PC-3 (cell line): ENCODE data around the gene TMSB4X. TPM values are rescaled to one million over a fixed set of nuclear protein-coding genes. Genes with fewer than 3 reads are reported as not detected.

Experiments used
- ATAC-seq: fragments of 200-7000 bp; cut with Tn5 transposase; 2 replicates; pipeline ENCODE4 v1.9.1; 2020; ENCODE audit warnings: mild to moderate bottlenecking, moderate library complexity
- BruUV-seq: library from RNA; stranded (reverse); fragments of 400-500 nt; replicated peaks from 2 replicates; lab custom pipeline; 2021; lab: Mats Ljungman, UMichigan
- CTCF ChIA-PET: fragments of 300-600 bp; sonication (Branson Sonifier 250); formaldehyde crosslinking; loops from one replicate; lab custom pipeline; 2022; ENCODE audit warnings: antibody characterized with exemption; lab: Charles Lee
- POLR2A ChIA-PET: fragments of 300-600 bp; sonication (Branson Sonifier 250); formaldehyde crosslinking; loops from one replicate; lab custom pipeline; 2022; ENCODE audit warnings: antibody characterized with exemption; ENCODE audit not compliant: unreplicated experiment; lab: Charles Lee
- DNase-seq: peaks from one replicate; pipeline ENCODE4 v3.0.0-alpha.2; 2015
- H2AFZ ChIP-seq: fragments of 300-600 bp; sonication (generic); 2 replicates; pipeline ENCODE4 v1.6.0; 2016; ENCODE audit warnings: antibody characterized with exemption, low read length
- H3F3A ChIP-seq: fragments of 300-600 bp; sonication (generic); one replicate; pipeline ENCODE4 v1.6.0; 2017; ENCODE audit warnings: antibody characterized with exemption, low read length, control low read depth, mild to moderate bottlenecking; ENCODE audit not compliant: unreplicated experiment
- H3K27ac ChIP-seq: fragments of 300-600 bp; sonication (generic); 2 replicates; pipeline ENCODE4 v1.5.1; 2016; ENCODE audit warnings: mild to moderate bottlenecking, low read length
- H3K27me3 ChIP-seq: fragments of 300-600 bp; sonication (generic); 2 replicates; pipeline ENCODE4 v1.6.1; 2016; ENCODE audit warnings: low read length, mixed read lengths
- H3K36me3 ChIP-seq: fragments of 300-600 bp; sonication (generic); 2 replicates; pipeline ENCODE4 v1.6.1; 2016; ENCODE audit warnings: low read depth, mixed run types, low read length, mixed read lengths
- H3K4me1 ChIP-seq: fragments of 300-600 bp; sonication (generic); 2 replicates; pipeline ENCODE4 v1.5.1; 2016; ENCODE audit warnings: low read length; ENCODE audit not compliant: insufficient read depth
- H3K4me2 ChIP-seq: fragments of 300-600 bp; sonication (generic); 2 replicates; pipeline ENCODE4 v1.6.0; 2016; ENCODE audit warnings: low read length
- H3K4me3 ChIP-seq: fragments of 300-600 bp; sonication (generic); 2 replicates; pipeline ENCODE4 v1.5.1; 2016; ENCODE audit warnings: mild to moderate bottlenecking, low read length, mixed read lengths
- H3K79me2 ChIP-seq: fragments of 300-600 bp; sonication (generic); 2 replicates; pipeline ENCODE4 v1.6.1; 2017; ENCODE audit warnings: low read length, mixed read lengths
- H3K9ac ChIP-seq: fragments of 300-600 bp; sonication (generic); 2 replicates; pipeline ENCODE4 v1.6.0; 2016; ENCODE audit warnings: mild to moderate bottlenecking, low read length
- H3K9me2 ChIP-seq: fragments of 300-600 bp; sonication (generic); replicated peaks from 2 replicates; pipeline ENCODE4 v1.6.1; 2016; ENCODE audit warnings: mixed run types, low read length, mixed read lengths
- H3K9me3 ChIP-seq: fragments of 300-600 bp; sonication (generic); 2 replicates; pipeline ENCODE4 v1.6.1; 2016; ENCODE audit warnings: low read length, mixed read lengths
- H4K20me1 ChIP-seq: fragments of 300-600 bp; sonication (generic); 2 replicates; pipeline ENCODE4 v1.6.1; 2016; ENCODE audit warnings: low read length, mixed read lengths
- EZH2 ChIP-seq: fragments of 300-600 bp; sonication (generic); IDR thresholded peaks from one replicate; pipeline ENCODE4 v1.6.1; 2017; ENCODE audit warnings: antibody characterized with exemption, mild to moderate bottlenecking, low read length; ENCODE audit not compliant: unreplicated experiment
- EZH2phosphoT487 ChIP-seq: fragments of 300-600 bp; sonication (generic); IDR thresholded peaks from 2 replicates; pipeline ENCODE4 v1.6.1; 2018; ENCODE audit warnings: mild to moderate bottlenecking, antibody characterized with exemption, low read length, borderline replicate concordance
- intact Hi-C: fragments of 100-400 bp; cut with micrococcal nuclease; formaldehyde crosslinking; loops from 2 replicates; pipeline ENCODE4 v1.9.0; 2023
- total RNA-seq: library from RNA; depleted of rRNA; stranded (reverse); fragments of >200 nt; gene quantifications from 2 replicates; pipeline ENCODE4 v1.2.3, GENCODE V29; 2014
- TF ChIP-seq, protein P1 (sequence below): fragments of 300-600 bp; sonication (generic); conservative IDR thresholded peaks from 2 replicates; pipeline ENCODE4 v1.5.1; 2017; ENCODE audit warnings: antibody characterized with exemption, low read depth, mild to moderate bottlenecking, low read length

TMSB4X gene
- total RNA-seq, 1 experiment from 2014 or later = 2,159 TPM

GRCh38 chrX:12987900-12988594, 13.1 kb downstream of the TMSB4X start:
- Histone ChIP-seq H3K9me2 (no peaks in the 10 kb centered on the region), H3K4me3 (no peak overlapping the region), H3K9ac (peak overlapping the region; percentile 60), H3K36me3 (no peaks in the 10 kb centered on the region), H3K4me2 (peak overlapping the region; percentile 57), H3K27ac (peak overlapping the region; percentile 90), H3K9me3 (no peaks in the 10 kb centered on the region), H4K20me1 (no peaks in the 10 kb centered on the region), H2AFZ (no peak overlapping the region), H3F3A (peaks cover 4% of the 10 kb centered on the region), H3K27me3 (no peaks in the 10 kb centered on the region), H3K4me1 (peaks cover 45% of the 10 kb centered on the region), H3K79me2 (no peaks in the 10 kb centered on the region)
- ATAC-seq (no peak), DNase-seq (no peak)
- intact Hi-C loops = loop anchor here (2.0 to 5.0 kb wide), 3 partner anchors 15 to 234 kb away; no protein-coding TSS in a partner anchor
- BruUV-seq = no TSS peak
- ChIA-PET CTCF (no interaction called here), POLR2A (no interaction called here)
- TF ChIP-seq, protein P1, sequence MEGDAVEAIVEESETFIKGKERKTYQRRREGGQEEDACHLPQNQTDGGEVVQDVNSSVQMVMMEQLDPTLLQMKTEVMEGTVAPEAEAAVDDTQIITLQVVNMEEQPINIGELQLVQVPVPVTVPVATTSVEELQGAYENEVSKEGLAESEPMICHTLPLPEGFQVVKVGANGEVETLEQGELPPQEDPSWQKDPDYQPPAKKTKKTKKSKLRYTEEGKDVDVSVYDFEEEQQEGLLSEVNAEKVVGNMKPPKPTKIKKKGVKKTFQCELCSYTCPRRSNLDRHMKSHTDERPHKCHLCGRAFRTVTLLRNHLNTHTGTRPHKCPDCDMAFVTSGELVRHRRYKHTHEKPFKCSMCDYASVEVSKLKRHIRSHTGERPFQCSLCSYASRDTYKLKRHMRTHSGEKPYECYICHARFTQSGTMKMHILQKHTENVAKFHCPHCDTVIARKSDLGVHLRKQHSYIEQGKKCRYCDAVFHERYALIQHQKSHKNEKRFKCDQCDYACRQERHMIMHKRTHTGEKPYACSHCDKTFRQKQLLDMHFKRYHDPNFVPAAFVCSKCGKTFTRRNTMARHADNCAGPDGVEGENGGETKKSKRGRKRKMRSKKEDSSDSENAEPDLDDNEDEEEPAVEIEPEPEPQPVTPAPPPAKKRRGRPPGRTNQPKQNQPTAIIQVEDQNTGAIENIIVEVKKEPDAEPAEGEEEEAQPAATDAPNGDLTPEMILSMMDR = no peak

GRCh38 chrX:12988797-12989196, 13.9 kb downstream of the TMSB4X start:
- Histone ChIP-seq H3K9me2 (no peaks in the 10 kb centered on the region), H3K9ac (peak overlapping the region; percentile 60), H3K4me1 (peaks cover 43% of the 10 kb centered on the region), H3K36me3 (no peaks in the 10 kb centered on the region), H3K9me3 (no peaks in the 10 kb centered on the region), H4K20me1 (no peaks in the 10 kb centered on the region), H3K27ac (peak overlapping the region; percentile 90), H3K79me2 (no peaks in the 10 kb centered on the region), H3K4me3 (no peak overlapping the region), H3K4me2 (peak overlapping the region; percentile 57), H2AFZ (no peak overlapping the region), H3F3A (peaks cover 4% of the 10 kb centered on the region), H3K27me3 (no peaks in the 10 kb centered on the region)
- intact Hi-C loops = loop anchor here (2.0 to 5.0 kb wide), 3 partner anchors 14 to 234 kb away; no protein-coding TSS in a partner anchor
- ATAC-seq (peak; percentile 73), DNase-seq (peak; percentile 91)
- no TSS peak for BruUV-seq
- ChIA-PET CTCF (no interaction called here), POLR2A (no interaction called here)
- TF ChIP-seq, protein P1 = no peak
- TF ChIP-seq EZH2 (no peak), EZH2phosphoT487 (no peak)

DNA sequence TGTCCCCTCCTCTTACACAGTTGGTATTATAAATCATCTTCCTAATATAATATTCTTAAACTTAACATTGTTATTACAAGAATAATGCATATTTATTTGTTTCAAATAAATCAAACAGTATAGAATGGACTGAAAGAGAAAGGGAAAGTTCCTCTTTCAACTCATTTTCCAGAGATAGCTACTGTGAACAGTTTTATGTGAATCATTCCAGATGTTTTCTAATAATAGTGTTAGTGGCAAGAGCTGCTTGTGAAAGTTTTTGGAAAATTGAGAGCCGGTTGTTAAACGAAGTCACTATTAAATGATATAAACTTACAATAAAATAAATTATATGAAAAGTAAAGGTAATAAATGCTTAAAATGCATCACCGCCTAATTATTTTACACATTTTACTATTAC, 14.6 kb downstream of the TMSB4X start:
- H3K4me2 ChIP-seq = peak overlapping the region; percentile 57
- no peaks in the 10 kb centered on the region for H3K9me2 ChIP-seq
- H3F3A ChIP-seq = peaks cover 4% of the 10 kb centered on the region
- ATAC-seq = no peak
- H3K27me3 ChIP-seq = no peaks in the 10 kb centered on the region
- TF ChIP-seq EZH2 = no peak
- TF ChIP-seq EZH2phosphoT487 = no peak
- TF ChIP-seq, protein P1 = no peak
- ChIA-PET CTCF (no interaction called here), POLR2A (no interaction called here)
- H3K4me3 ChIP-seq = no peak overlapping the region
- H3K9ac ChIP-seq = peak overlapping the region; percentile 46
- no peaks in the 10 kb centered on the region for H4K20me1 ChIP-seq
- H3K9me3 ChIP-seq = no peaks in the 10 kb centered on the region
- H3K27ac ChIP-seq = peak overlapping the region; percentile 90
- DNase-seq = no peak
- H3K4me1 ChIP-seq = peaks cover 43% of the 10 kb centered on the region
- no peaks in the 10 kb centered on the region for H3K79me2 ChIP-seq
- BruUV-seq = no TSS peak
- no peaks in the 10 kb centered on the region for H3K36me3 ChIP-seq
- intact Hi-C loops = loop anchor here (2.0 to 5.0 kb wide), 3 partner anchors 13 to 233 kb away; no protein-coding TSS in a partner anchor
- no peak overlapping the region for H2AFZ ChIP-seq
